HG03442 (cell line): ENCODE results near the gene SCARB1.

ENCODE experiments used
- ATAC-seq: cut with Tn5 transposase; IDR thresholded peaks from one replicate; pipeline ENCODE4 v1.9.1; 2021; ENCODE audit warnings: mild to moderate bottlenecking, moderate library complexity; ENCODE audit not compliant: unreplicated experiment

SCARB1 gene

GRCh38 chr12:124824195-124824594, 39.5 kb downstream of the SCARB1 start:
- no peak for ATAC-seq

- no peak for ATAC-seq
These were observed 40.2 kb downstream of the SCARB1 start for GRCh38 chr12:124823272-124823970.

DNA sequence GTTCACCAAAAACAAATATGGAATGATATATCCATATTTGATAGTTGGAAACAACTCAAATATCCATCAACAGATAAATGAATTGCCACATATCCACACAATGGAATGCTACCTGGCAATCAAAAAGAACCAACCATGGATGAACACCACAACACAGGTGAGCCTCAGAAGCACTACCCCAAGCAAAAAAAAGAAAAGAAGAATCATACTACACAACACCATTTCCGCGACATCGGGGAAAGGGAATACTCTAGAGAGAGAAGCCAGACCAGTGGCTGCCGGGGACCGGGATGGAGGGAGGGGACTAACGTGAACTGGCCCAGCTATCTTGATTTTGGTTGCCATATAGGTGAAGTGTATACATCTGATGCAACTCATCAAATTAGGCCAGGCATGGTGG, 41.4 kb downstream of the SCARB1 start:
- no peak for ATAC-seq

- no peak for ATAC-seq
These were observed 42.1 kb downstream of the SCARB1 start for GRCh38 chr12:124821252-124822200.

DNA sequence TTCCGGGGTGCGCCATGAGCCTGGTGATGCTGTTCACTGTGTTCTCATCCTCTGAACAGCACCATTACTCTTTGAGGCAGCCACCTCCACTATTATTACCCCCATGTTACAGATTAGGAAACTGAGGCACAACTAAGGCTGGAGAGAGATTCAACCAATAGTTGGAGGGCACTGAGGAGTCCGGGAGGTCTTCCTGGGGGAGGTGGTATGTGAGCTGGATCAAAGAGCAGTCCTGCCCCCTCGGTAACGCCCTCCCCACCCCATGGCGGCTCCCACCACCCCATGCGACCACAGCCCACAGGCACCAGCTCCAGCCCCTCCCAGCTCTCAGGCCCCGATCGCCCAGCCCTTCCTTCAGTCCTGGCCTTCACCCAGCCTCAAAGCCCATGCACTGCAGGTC, 43.5 kb downstream of the SCARB1 start:
- ATAC-seq: no peak

DNA sequence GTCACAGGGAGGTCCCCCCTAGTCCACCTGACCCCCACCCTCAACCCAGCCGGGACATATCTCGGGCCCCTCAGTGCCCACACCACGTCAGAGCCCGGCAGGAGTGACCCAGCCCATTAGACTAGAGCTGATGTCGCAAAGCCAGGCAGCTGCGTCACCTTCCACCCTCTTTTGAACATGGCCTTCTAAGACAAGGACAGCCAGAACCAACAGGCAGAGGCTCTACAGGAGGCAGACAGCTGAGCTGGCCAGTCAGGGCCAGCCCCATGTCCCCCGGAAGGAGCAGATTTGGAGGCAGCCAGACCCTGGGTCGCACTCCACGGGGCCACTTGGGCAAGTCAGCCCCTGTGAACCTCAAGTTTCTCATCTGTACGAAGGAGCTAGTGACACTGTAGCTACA, 44.1 kb downstream of the SCARB1 start:
- no peak for ATAC-seq

- ATAC-seq: no peak
These were observed 44.6 kb downstream of the SCARB1 start for GRCh38 chr12:124819080-124819479.

GRCh38 chr12:124817076-124818000, 46.3 kb downstream of the SCARB1 start:
- no peak for ATAC-seq

- ATAC-seq: no peak
These were observed 47.3 kb downstream of the SCARB1 start for GRCh38 chr12:124816295-124816854.

DNA sequence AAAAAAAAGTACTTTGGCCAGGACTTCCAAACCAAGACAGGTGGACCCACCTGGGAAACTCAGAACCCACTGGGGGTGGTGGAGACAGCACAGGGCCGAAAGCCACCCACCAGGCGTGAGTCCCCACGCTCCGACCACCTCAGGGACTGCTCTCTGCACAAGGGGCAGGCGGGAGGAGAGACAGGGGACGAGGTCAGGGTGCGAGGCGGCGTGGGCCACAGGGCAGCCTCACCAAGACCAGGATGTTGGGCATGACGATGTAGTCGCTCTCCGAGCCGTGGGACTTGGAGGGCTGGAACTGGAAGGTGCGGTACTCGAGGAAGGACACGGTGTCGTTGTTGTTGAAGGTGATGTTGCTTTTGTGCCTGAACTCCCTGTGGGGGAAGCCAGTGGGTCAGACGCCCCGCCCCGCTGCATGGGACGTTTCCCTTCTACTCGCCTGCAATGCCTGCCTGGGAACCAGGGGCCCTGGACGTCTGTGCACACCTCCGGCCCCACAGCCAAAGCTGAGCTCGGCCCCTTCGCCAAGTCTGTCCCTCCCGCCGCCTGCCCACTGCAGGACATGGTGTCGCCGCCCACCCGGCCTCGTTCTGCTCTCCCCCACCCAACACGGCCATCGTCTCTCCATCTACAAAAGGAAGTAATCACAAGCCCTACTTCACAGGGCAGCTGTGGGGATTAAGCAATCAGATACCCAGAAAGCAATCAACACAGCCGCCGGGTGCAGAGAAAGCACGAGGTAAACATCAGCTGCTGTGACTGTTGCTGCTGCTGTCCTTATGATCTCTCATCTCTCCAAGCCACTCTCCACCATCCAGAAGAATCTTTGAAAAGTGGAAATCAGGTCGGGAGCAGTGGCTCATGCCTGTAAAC, 48.7 kb downstream of the SCARB1 start:
- ATAC-seq: no peak

GRCh38 chr12:124813782-124814181, 49.9 kb downstream of the SCARB1 start:
- ATAC-seq: no peak

- no peak for ATAC-seq
These were observed 50.7 kb downstream of the SCARB1 start for GRCh38 chr12:124812979-124813378.

DNA sequence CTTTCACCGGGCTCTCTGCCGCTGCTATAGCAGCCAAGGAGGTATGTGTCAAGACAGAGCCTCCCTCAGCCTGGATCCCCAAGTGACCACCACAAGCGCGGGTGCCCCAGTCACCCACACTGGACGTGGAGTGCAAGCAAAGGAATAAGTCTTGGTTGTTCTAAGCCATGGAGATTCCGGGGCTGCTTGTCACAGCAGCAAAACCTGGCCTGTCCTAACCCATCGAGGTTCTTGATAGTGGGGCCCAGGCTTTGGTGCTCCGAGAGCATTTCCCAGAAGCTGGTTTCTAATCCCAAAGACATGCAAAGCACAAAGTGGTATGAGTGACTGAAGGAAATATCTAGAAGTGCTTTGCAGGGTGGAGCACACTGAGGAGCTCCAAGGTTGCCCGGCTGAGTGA, 51.3 kb downstream of the SCARB1 start:
- no peak for ATAC-seq

DNA sequence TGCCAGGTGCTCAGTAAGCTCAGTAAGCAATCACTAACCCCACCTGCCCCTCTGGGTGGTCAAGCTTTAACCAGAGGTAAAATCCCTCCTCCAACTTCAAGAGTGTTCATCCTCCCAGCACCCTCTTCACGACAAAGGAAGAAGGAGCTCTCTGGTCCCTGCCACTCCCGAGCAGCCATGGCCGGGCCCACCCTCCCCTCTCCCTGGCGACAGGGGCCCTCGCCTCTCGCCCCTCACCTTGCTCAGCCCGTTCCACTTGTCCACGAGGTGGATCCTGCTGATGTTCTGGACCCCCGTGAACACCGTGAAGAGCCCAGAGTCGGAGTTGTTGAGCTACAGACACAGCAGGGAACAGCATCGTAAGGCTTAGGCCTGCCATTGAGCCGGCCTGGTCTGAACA, 52.0 kb downstream of the SCARB1 start:
- no peak for ATAC-seq

GRCh38 chr12:124809878-124810277, 53.8 kb downstream of the SCARB1 start:
- no peak for ATAC-seq

- no peak for ATAC-seq
These were observed 54.3 kb downstream of the SCARB1 start for GRCh38 chr12:124809391-124809790.

- ATAC-seq: no peak
These were observed 55.4 kb downstream of the SCARB1 start for GRCh38 chr12:124808272-124808671.

GRCh38 chr12:124805876-124806668, 57.6 kb downstream of the SCARB1 start:
- ATAC-seq: no peak

GRCh38 chr12:124805050-124805449, 58.6 kb downstream of the SCARB1 start:
- ATAC-seq: no peak
